HCT116 (cell line): ENCODE results near the gene FGGY. TPM values are rescaled to one million over a fixed set of nuclear protein-coding genes. Genes with fewer than 3 reads are reported as not detected.

Source experiments
- ATAC-seq: fragments of 200-7000 bp; cut with Tn5 transposase; 2 replicates; pipeline ENCODE4 v1.9.1; 2020; ENCODE audit warnings: mild to moderate bottlenecking, moderate library complexity
- BruUV-seq: library from RNA; stranded (reverse); fragments of 400-500 nt; replicated peaks from 2 replicates; lab custom pipeline; 2021; lab: Mats Ljungman, UMichigan
- CTCF ChIA-PET: fragments of 300-600 bp; sonication (Branson Sonifier 250); formaldehyde crosslinking; loops from one replicate; lab custom pipeline; 2021; ENCODE audit warnings: antibody characterized with exemption; lab: Charles Lee
- POLR2A ChIA-PET: fragments of 300-600, 350-600 bp; sonication (Branson Sonifier 250); formaldehyde crosslinking; loops from one replicate; lab custom pipeline; 2021; ENCODE audit warnings: antibody characterized with exemption; lab: Charles Lee
- RAD21 ChIA-PET, 2 experiments: fragments of 300-600 bp; sonication (Branson Sonifier 250); formaldehyde crosslinking; loops; one replicate each; lab custom pipeline; 2023; ENCODE audit warnings: low total read pairs in 2 of 2; ENCODE audit not compliant: uncharacterized antibody in 2 of 2, unreplicated experiment in 2 of 2, low non-redundant PET in 1 of 2; lab: Charles Lee
- DNase-seq: peaks from one replicate; pipeline ENCODE4 v3.0.0-alpha.2; 2010; ENCODE audit warnings: low read depth, low spot score
- H2AFZ ChIP-seq: fragments of 200-600 bp; shearing (Covaris generic), sonication (generic); 2 replicates; pipeline ENCODE4 v1.6.1; 2017; ENCODE audit warnings: low read depth, mixed run types, mixed read lengths, antibody characterized with exemption, low read length; ENCODE audit not compliant: poor library complexity, severe bottlenecking
- H3K27ac ChIP-seq: 2 replicates; pipeline ENCODE4 v1.5.1; 2012; ENCODE audit warnings: low read depth, low read length
- H3K27me3 ChIP-seq: fragments of 200-600 bp; sonication (generic); 2 replicates; pipeline ENCODE4 v1.6.1; 2016; ENCODE audit warnings: mixed run types, low read length, mixed read lengths; ENCODE audit not compliant: insufficient read depth
- H3K36me3 ChIP-seq, 2 experiments: fragments of 200-500 bp in 1 of 2; fragments of 200-600 bp in 1 of 2; sonication (Bioruptor generic) in 1 of 2; sonication (generic) in 1 of 2; 2 replicates each; pipeline versions ENCODE4 v1.5.1 to v1.6.1; 2014 to 2016; ENCODE audit warnings: low read length in 2 of 2, inconsistent platforms in 1 of 2, mixed read lengths in 1 of 2, mixed run types in 1 of 2; ENCODE audit not compliant: insufficient read depth in 2 of 2, control insufficient read depth in 1 of 2
- H3K4me1 ChIP-seq, 2 experiments: fragments of 200-600 bp in 1 of 2; sonication (generic) in 1 of 2; 2 replicates each; pipeline versions ENCODE4 v1.5.1 to v1.6.1; 2012 to 2017; ENCODE audit warnings: low read length in 2 of 2, inconsistent platforms in 1 of 2, mild to moderate bottlenecking in 1 of 2, mixed read lengths in 1 of 2, mixed run types in 1 of 2, moderate library complexity in 1 of 2; ENCODE audit not compliant: insufficient read depth in 2 of 2, control insufficient read depth in 1 of 2
- H3K4me2 ChIP-seq: fragments of 200-600 bp; sonication (generic); 2 replicates; pipeline ENCODE4 v1.6.1; 2017; ENCODE audit warnings: mixed run types, low read length, mixed read lengths
- H3K4me3 ChIP-seq, 2 experiments: fragments of 200-600 bp in 1 of 2; sonication (generic) in 1 of 2; replicated peaks in 1 of 2; 2 replicates each; pipeline ENCODE4 v1.5.1; 2011 to 2016; ENCODE audit warnings: low read length in 2 of 2, control low read depth in 1 of 2, low read depth in 1 of 2, mild to moderate bottlenecking in 1 of 2, mixed read lengths in 1 of 2, mixed run types in 1 of 2
- H3K79me2 ChIP-seq: fragments of 200-600 bp; sonication (generic); 2 replicates; pipeline ENCODE4 v1.6.1; 2017; ENCODE audit warnings: mild to moderate bottlenecking, mixed run types, low read length, moderate library complexity, mixed read lengths; ENCODE audit not compliant: insufficient read depth
- H3K9ac ChIP-seq: fragments of 200-600 bp; sonication (generic); 2 replicates; pipeline ENCODE4 v1.6.1; 2016; ENCODE audit warnings: low read length, mixed read lengths
- H3K9me2 ChIP-seq: fragments of 200-600 bp; sonication (generic), shearing (Covaris generic); 2 replicates; pipeline ENCODE4 v1.6.1; 2017; ENCODE audit warnings: mixed run types, mild to moderate bottlenecking, moderate library complexity; ENCODE audit not compliant: insufficient read depth
- H3K9me3 ChIP-seq, 2 experiments: fragments of 200-500 bp in 1 of 2; fragments of 200-600 bp in 1 of 2; sonication (Bioruptor generic) in 1 of 2; sonication (generic) in 1 of 2; 2 replicates each; pipeline ENCODE4 v1.6.1; 2014 to 2017; ENCODE audit warnings: low read length in 2 of 2, mixed read lengths in 2 of 2, inconsistent platforms in 1 of 2, low read depth in 1 of 2, mild to moderate bottlenecking in 1 of 2, mixed run types in 1 of 2, moderate library complexity in 1 of 2; ENCODE audit not compliant: control insufficient read depth in 1 of 2, insufficient read depth in 1 of 2
- H4K20me1 ChIP-seq: fragments of 200-600 bp; sonication (generic), shearing (Covaris generic); 2 replicates; pipeline ENCODE4 v1.6.1; 2017; ENCODE audit warnings: mixed run types, mild to moderate bottlenecking, moderate library complexity; ENCODE audit not compliant: insufficient read depth
- CBX3 ChIP-seq: IDR thresholded peaks from 2 replicates; pipeline ENCODE4 v1.6.1; 2012; ENCODE audit warnings: low read depth
- CEBPB ChIP-seq: IDR thresholded peaks from 2 replicates; pipeline ENCODE4 v1.6.1; 2012; ENCODE audit warnings: low read depth
- EGR1 ChIP-seq: IDR thresholded peaks from 2 replicates; pipeline ENCODE4 v1.6.1; 2012; ENCODE audit warnings: low read depth
- ELF1 ChIP-seq: IDR thresholded peaks from 2 replicates; pipeline ENCODE4 v1.6.1; 2012; ENCODE audit warnings: low read depth, borderline replicate concordance
- EZH2 ChIP-seq: fragments of 200-600 bp; sonication (generic); IDR thresholded peaks from 2 replicates; pipeline ENCODE4 v1.6.1; 2017; ENCODE audit warnings: antibody characterized with exemption, mixed run types
- EZH2phosphoT487 ChIP-seq: fragments of 200-600 bp; IDR thresholded peaks from 2 replicates; pipeline ENCODE4 v1.6.1; 2018; ENCODE audit warnings: antibody characterized with exemption, borderline replicate concordance
- FOSL1 ChIP-seq: IDR thresholded peaks from 2 replicates; pipeline ENCODE4 v1.6.1; 2012; ENCODE audit warnings: low read depth
- RAD21 ChIP-seq: IDR thresholded peaks from 2 replicates; pipeline ENCODE4 v1.6.1; 2012; ENCODE audit warnings: low read depth, mild to moderate bottlenecking
- SIN3A ChIP-seq: IDR thresholded peaks from 2 replicates; pipeline ENCODE4 v1.6.1; 2012; ENCODE audit warnings: low read depth
- SP1 ChIP-seq: IDR thresholded peaks from 2 replicates; pipeline ENCODE4 v1.6.1; 2012; ENCODE audit warnings: low read depth
- SRF ChIP-seq: IDR thresholded peaks from 2 replicates; pipeline ENCODE4 v1.6.1; 2012; ENCODE audit warnings: low read depth
- TCF7L2 ChIP-seq: IDR thresholded peaks from 2 replicates; pipeline ENCODE4 v1.7.0; 2011; ENCODE audit warnings: borderline replicate concordance, inconsistent platforms; ENCODE audit not compliant: insufficient read depth, insufficient read length; ENCODE audit errors: extremely low read depth
- YY1 ChIP-seq: IDR thresholded peaks from 2 replicates; pipeline ENCODE4 v1.6.1; 2011; ENCODE audit warnings: low read length, low read depth, moderate library complexity, mild to moderate bottlenecking; ENCODE audit not compliant: insufficient replicate concordance; ENCODE audit errors: extremely low read depth
- ZFX ChIP-seq: fragments of 450-650 bp; IDR thresholded peaks from 2 replicates; pipeline ENCODE4 v1.6.1; 2017
- intact Hi-C: fragments of 100-400 bp; cut with micrococcal nuclease; formaldehyde crosslinking; loops from 2 replicates; pipeline ENCODE4 v1.10.0; 2022
- total RNA-seq: library from RNA; stranded (reverse); gene quantifications from one replicate; pipeline ENCODE4 v1.2.1, GENCODE V29; 2021; ENCODE audit not compliant: unreplicated experiment
- TF ChIP-seq, protein P1 (sequence below): IDR thresholded peaks from 2 replicates; pipeline ENCODE4 v1.6.1; 2012; ENCODE audit warnings: low read depth
- TF ChIP-seq, protein P2 (sequence below): IDR thresholded peaks from 2 replicates; pipeline ENCODE4 v1.6.1; 2012
- TF ChIP-seq, protein P3 (sequence below), 3 experiments: fragments of 200-600 bp in 1 of 3; sonication (generic) in 1 of 3; IDR thresholded peaks in 2 of 3; conservative IDR thresholded peaks in 1 of 3; 2 replicates each; pipeline ENCODE4 v1.5.1; 2012 to 2017; ENCODE audit warnings: low read depth in 2 of 3, low read length in 2 of 3, antibody characterized with exemption in 1 of 3, borderline replicate concordance in 1 of 3, control low read depth in 1 of 3, mild to moderate bottlenecking in 1 of 3, mixed read lengths in 1 of 3, mixed run types in 1 of 3, moderate library complexity in 1 of 3; ENCODE audit not compliant: insufficient read depth in 1 of 3

Gene FGGY
- total RNA-seq, 1 experiment from 2014 or later, result 10.6 TPM

DNA sequence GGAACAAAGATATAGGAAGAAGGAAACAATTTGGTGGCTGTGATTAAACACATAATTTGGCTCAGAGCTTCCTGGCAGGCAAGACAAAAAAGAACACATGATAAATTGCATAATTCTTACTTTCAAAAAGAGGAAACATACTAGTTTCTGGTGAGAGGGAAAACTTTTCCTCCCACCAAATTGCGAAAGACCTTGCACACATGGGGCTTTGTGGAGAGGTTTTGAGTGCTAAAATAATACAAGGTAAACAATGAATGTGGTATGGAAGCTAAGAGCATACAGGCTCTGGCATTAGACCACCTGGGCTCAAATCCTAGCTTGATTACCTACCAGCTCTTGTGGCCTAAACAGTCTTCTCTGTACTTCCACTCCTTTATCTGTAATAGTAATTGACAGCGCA is 377.7 kb downstream of the FGGY start:
- intact Hi-C loops, result loop anchor here (10.0 kb wide), 1 partner anchor 250 kb away; no protein-coding TSS in a partner anchor
- H2AFZ ChIP-seq, result no peak overlapping the region
- H3K36me3 ChIP-seq, result no peaks in the 10 kb centered on the region
- no peaks in the 10 kb centered on the region for H3K79me2 ChIP-seq
- H3K4me3 ChIP-seq, result no peak overlapping the region
- CTCF ChIA-PET, result no interaction called here
- ATAC-seq (no peak), DNase-seq (no peak)
- no peak overlapping the region for H3K4me2 ChIP-seq
- RAD21 ChIA-PET, result no interaction called here
- H3K9me3 ChIP-seq, result peaks cover 0 to 7% of the 10 kb centered on the region in 2 experiments; a peak in 1 of 4 replicates
- H3K27me3 ChIP-seq, result no peaks in the 10 kb centered on the region
- H3K9ac ChIP-seq, result no peak overlapping the region
- peaks cover 11 to 36% of the 10 kb centered on the region in 2 experiments; a peak in 3 of 4 replicates for H3K4me1 ChIP-seq
- TF ChIP-seq EZH2phosphoT487 (no peak), EZH2 (no peak), RAD21 (no peak), SIN3A (no peak)
- no TSS peak for BruUV-seq
- no peaks in the 10 kb centered on the region for H3K9me2 ChIP-seq
- POLR2A ChIA-PET, result no interaction called here
- H4K20me1 ChIP-seq, result no peaks in the 10 kb centered on the region
- H3K27ac ChIP-seq, result no peak overlapping the region

DNA sequence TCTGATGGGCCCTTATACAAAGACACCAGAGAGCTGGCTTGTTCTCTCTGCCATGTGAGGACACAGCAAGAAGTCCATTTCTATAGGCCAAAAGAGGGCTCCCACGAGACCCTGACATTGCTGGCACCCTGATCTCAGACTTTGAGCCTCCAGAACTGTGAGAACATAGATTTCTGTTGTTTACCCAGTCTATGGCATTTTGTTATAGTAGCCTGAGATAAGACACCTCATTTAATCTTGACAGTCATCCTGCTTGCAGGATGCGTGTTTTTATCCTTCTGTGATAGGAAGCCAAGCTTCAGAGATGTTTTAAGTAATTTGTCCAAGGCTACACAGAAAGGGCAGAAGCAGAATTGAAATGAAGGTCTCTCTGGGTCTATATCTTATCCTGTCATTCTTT is 379.0 kb downstream of the FGGY start:
- ChIA-PET POLR2A (no interaction called here), CTCF (no interaction called here), RAD21 (no interaction called here)
- peaks cover 0 to 7% of the 10 kb centered on the region in 2 experiments; a peak in 1 of 4 replicates for H3K9me3 ChIP-seq
- H4K20me1 ChIP-seq, result no peaks in the 10 kb centered on the region
- no peak overlapping the region for H2AFZ ChIP-seq
- BruUV-seq, result no TSS peak
- no peaks in the 10 kb centered on the region for H3K9me2 ChIP-seq
- no peak overlapping the region for H3K4me2 ChIP-seq
- H3K36me3 ChIP-seq, result no peaks in the 10 kb centered on the region
- DNase-seq (no peak), ATAC-seq (no peak)
- intact Hi-C loops, result loop anchor here (10.0 kb wide), 1 partner anchor 251 kb away; no protein-coding TSS in a partner anchor
- no peaks in the 10 kb centered on the region for H3K27me3 ChIP-seq
- peaks cover 11 to 36% of the 10 kb centered on the region in 2 experiments; a peak in 3 of 4 replicates for H3K4me1 ChIP-seq
- H3K27ac ChIP-seq, result no peak overlapping the region
- H3K4me3 ChIP-seq, result no peak overlapping the region
- H3K9ac ChIP-seq, result no peak overlapping the region
- H3K79me2 ChIP-seq, result no peaks in the 10 kb centered on the region
- TF ChIP-seq, protein P1, sequence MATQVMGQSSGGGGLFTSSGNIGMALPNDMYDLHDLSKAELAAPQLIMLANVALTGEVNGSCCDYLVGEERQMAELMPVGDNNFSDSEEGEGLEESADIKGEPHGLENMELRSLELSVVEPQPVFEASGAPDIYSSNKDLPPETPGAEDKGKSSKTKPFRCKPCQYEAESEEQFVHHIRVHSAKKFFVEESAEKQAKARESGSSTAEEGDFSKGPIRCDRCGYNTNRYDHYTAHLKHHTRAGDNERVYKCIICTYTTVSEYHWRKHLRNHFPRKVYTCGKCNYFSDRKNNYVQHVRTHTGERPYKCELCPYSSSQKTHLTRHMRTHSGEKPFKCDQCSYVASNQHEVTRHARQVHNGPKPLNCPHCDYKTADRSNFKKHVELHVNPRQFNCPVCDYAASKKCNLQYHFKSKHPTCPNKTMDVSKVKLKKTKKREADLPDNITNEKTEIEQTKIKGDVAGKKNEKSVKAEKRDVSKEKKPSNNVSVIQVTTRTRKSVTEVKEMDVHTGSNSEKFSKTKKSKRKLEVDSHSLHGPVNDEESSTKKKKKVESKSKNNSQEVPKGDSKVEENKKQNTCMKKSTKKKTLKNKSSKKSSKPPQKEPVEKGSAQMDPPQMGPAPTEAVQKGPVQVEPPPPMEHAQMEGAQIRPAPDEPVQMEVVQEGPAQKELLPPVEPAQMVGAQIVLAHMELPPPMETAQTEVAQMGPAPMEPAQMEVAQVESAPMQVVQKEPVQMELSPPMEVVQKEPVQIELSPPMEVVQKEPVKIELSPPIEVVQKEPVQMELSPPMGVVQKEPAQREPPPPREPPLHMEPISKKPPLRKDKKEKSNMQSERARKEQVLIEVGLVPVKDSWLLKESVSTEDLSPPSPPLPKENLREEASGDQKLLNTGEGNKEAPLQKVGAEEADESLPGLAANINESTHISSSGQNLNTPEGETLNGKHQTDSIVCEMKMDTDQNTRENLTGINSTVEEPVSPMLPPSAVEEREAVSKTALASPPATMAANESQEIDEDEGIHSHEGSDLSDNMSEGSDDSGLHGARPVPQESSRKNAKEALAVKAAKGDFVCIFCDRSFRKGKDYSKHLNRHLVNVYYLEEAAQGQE, result no peak
- no peak for TF ChIP-seq CBX3
- no peak for TF ChIP-seq EZH2phosphoT487
- TF ChIP-seq, protein P2, sequence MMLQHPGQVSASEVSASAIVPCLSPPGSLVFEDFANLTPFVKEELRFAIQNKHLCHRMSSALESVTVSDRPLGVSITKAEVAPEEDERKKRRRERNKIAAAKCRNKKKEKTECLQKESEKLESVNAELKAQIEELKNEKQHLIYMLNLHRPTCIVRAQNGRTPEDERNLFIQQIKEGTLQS, result no peak
- TF ChIP-seq SRF, result no peak
- TF ChIP-seq FOSL1, result no peak
- no peak for TF ChIP-seq EGR1
- no peak for TF ChIP-seq YY1
- TF ChIP-seq ELF1, result no peak
- TF ChIP-seq, protein P3, sequence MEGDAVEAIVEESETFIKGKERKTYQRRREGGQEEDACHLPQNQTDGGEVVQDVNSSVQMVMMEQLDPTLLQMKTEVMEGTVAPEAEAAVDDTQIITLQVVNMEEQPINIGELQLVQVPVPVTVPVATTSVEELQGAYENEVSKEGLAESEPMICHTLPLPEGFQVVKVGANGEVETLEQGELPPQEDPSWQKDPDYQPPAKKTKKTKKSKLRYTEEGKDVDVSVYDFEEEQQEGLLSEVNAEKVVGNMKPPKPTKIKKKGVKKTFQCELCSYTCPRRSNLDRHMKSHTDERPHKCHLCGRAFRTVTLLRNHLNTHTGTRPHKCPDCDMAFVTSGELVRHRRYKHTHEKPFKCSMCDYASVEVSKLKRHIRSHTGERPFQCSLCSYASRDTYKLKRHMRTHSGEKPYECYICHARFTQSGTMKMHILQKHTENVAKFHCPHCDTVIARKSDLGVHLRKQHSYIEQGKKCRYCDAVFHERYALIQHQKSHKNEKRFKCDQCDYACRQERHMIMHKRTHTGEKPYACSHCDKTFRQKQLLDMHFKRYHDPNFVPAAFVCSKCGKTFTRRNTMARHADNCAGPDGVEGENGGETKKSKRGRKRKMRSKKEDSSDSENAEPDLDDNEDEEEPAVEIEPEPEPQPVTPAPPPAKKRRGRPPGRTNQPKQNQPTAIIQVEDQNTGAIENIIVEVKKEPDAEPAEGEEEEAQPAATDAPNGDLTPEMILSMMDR (IDR thresholded peaks at IDR 0.05 in 2 of 3, conservative IDR thresholded peaks at IDR 0.05 in 1 of 3; ENCODE audit: borderline replicate concordance in 1 of 3, insufficient read depth in 1 of 3, low read depth in 2 of 3, low read length in 2 of 3), result no peak
- TF ChIP-seq ZFX, result no peak
- TF ChIP-seq SP1, result no peak
- TF ChIP-seq TCF7L2, result no peak
- TF ChIP-seq CEBPB, result no peak
